IMR-90 (cell line): ENCODE data around the gene LMBR1L. TPM values are rescaled to one million over a fixed set of nuclear protein-coding genes. Genes with fewer than 3 reads are reported as not detected.

Experiments
- ATAC-seq: fragments of 200-7000 bp; cut with Tn5 transposase; 2 replicates; pipeline ENCODE4 v1.9.1; 2020; ENCODE audit warnings: low read depth, mild to moderate bottlenecking, moderate library complexity
- BruUV-seq: library from RNA; stranded (reverse); fragments of 400-500 nt; replicated peaks from 2 replicates; lab custom pipeline; 2021; lab: Mats Ljungman, UMichigan
- CTCF ChIA-PET: fragments of 300-600 bp; formaldehyde crosslinking; extraction: SDS; loops from one replicate; lab custom pipeline; 2021; ENCODE audit warnings: antibody characterized with exemption; lab: Yijun Ruan, JAX
- POLR2A ChIA-PET: fragments of 300-600 bp; sonication (Branson Sonifier 250); formaldehyde crosslinking; loops from one replicate; lab custom pipeline; 2022; ENCODE audit warnings: antibody characterized with exemption; ENCODE audit not compliant: unreplicated experiment; lab: Charles Lee
- DNase-seq: peaks from one replicate; pipeline ENCODE4 v3.0.0; 2013
- H2AFZ ChIP-seq: replicated peaks from 2 replicates; pipeline ENCODE3; 2013; ENCODE audit warnings: low read length, mild to moderate bottlenecking; ENCODE audit not compliant: poor library complexity
- H2AK5ac ChIP-seq: 2 replicates; pipeline ENCODE4 v1.6.1; 2013; ENCODE audit warnings: low read depth, low read length, inconsistent platforms
- H2AK9ac ChIP-seq: replicated peaks from 2 replicates; pipeline ENCODE3; 2013; ENCODE audit warnings: mild to moderate bottlenecking, low read depth, low read length, moderate library complexity; ENCODE audit not compliant: poor library complexity
- H2BK120ac ChIP-seq: 2 replicates; pipeline ENCODE4 v1.6.1; 2013; ENCODE audit warnings: low read depth, low read length, inconsistent platforms
- H2BK15ac ChIP-seq: 3 replicates; pipeline ENCODE4 v1.6.1; 2013; ENCODE audit warnings: low read depth, low read length, inconsistent platforms
- H2BK20ac ChIP-seq: 2 replicates; pipeline ENCODE4 v1.6.1; 2013; ENCODE audit warnings: low read depth, mild to moderate bottlenecking, inconsistent platforms, low read length, moderate library complexity
- H2BK5ac ChIP-seq: 2 replicates; pipeline ENCODE4 v1.6.1; 2013; ENCODE audit warnings: mild to moderate bottlenecking, low read depth, low read length, inconsistent platforms; ENCODE audit not compliant: poor library complexity, severe bottlenecking
- H3K14ac ChIP-seq: replicated peaks from 2 replicates; pipeline ENCODE4 v1.6.1; 2013; ENCODE audit warnings: low read depth, low read length, inconsistent platforms
- H3K18ac ChIP-seq: 2 replicates; pipeline ENCODE4 v1.6.1; 2013; ENCODE audit warnings: low read depth, low read length, control low read depth
- H3K23ac ChIP-seq: 2 replicates; pipeline ENCODE4 v1.6.1; 2013; ENCODE audit warnings: low read depth, low read length, inconsistent platforms
- H3K27ac ChIP-seq: 2 replicates; pipeline ENCODE4 v1.5.1; 2013; ENCODE audit warnings: mild to moderate bottlenecking, control low read depth, low read length; ENCODE audit not compliant: insufficient read depth
- H3K27me3 ChIP-seq: 2 replicates; pipeline ENCODE4 v1.6.1; 2013; ENCODE audit warnings: low read length; ENCODE audit not compliant: control insufficient read depth, insufficient read depth
- H3K36me3 ChIP-seq: 2 replicates; pipeline ENCODE4 v1.6.1; 2013; ENCODE audit warnings: low read length, mixed read lengths; ENCODE audit not compliant: control insufficient read depth, insufficient read depth
- H3K4ac ChIP-seq: 2 replicates; pipeline ENCODE4 v1.6.1; 2013; ENCODE audit warnings: low read depth, low read length, inconsistent platforms
- H3K4me1 ChIP-seq: 2 replicates; pipeline ENCODE4 v1.6.1; 2013; ENCODE audit warnings: low read length, mixed read lengths; ENCODE audit not compliant: control insufficient read depth, insufficient read depth
- H3K4me2 ChIP-seq: 2 replicates; pipeline ENCODE4 v1.6.1; 2013; ENCODE audit warnings: low read depth, mild to moderate bottlenecking, control low read depth, low read length, moderate library complexity
- H3K4me3 ChIP-seq: 2 replicates; pipeline ENCODE4 v1.5.1; 2013; ENCODE audit warnings: low read depth, mild to moderate bottlenecking, control low read depth, low read length, moderate library complexity; ENCODE audit not compliant: insufficient read depth
- H3K56ac ChIP-seq: 2 replicates; pipeline ENCODE4 v1.6.1; 2013; ENCODE audit warnings: low read length, inconsistent platforms; ENCODE audit not compliant: insufficient read depth; ENCODE audit errors: extremely low read depth
- H3K79me1 ChIP-seq, 2 experiments: 2 replicates each; pipeline ENCODE4 v1.6.1; 2013; ENCODE audit warnings: low read length in 2 of 2, inconsistent platforms in 1 of 2, low read depth in 1 of 2
- H3K9ac ChIP-seq: 2 replicates; pipeline ENCODE4 v1.6.1; 2013; ENCODE audit warnings: low read depth, low read length, control low read depth
- H3K9me1 ChIP-seq: 2 replicates; pipeline ENCODE4 v1.6.1; 2013; ENCODE audit warnings: low read length, inconsistent platforms; ENCODE audit not compliant: insufficient read depth
- H3K9me3 ChIP-seq: 2 replicates; pipeline ENCODE4 v1.6.1; 2013; ENCODE audit warnings: low read length; ENCODE audit not compliant: control insufficient read depth, insufficient read depth
- H4K20me1 ChIP-seq: 2 replicates; pipeline ENCODE4 v1.6.1; 2013; ENCODE audit warnings: low read length, inconsistent platforms; ENCODE audit not compliant: insufficient read depth
- H4K5ac ChIP-seq: 2 replicates; pipeline ENCODE4 v1.6.1; 2013; ENCODE audit warnings: mild to moderate bottlenecking, low read depth, low read length, control low read depth
- H4K8ac ChIP-seq, 2 experiments: 2 replicates each; pipeline ENCODE4 v1.6.1; 2013; ENCODE audit warnings: low read depth in 2 of 2, low read length in 2 of 2, control low read depth in 1 of 2, inconsistent platforms in 1 of 2
- H4K91ac ChIP-seq: 2 replicates; pipeline ENCODE4 v1.6.1; 2013; ENCODE audit warnings: low read depth, low read length, inconsistent platforms; ENCODE audit not compliant: insufficient read depth
- CEBPB ChIP-seq: IDR thresholded peaks from 2 replicates; pipeline ENCODE4 v1.6.1; 2012; ENCODE audit warnings: low read depth, low read length, improper control_type of control experiment
- CHD1 ChIP-seq: IDR thresholded peaks from 2 replicates; pipeline ENCODE4 v1.6.1; 2012; ENCODE audit warnings: low read depth, low read length, improper control_type of control experiment
- WGBS, 2 experiments: methylation state at CpG; one replicate each; pipeline versions ENCODE4 v1.1.5 to v1.1.7; 2013; ENCODE audit warnings: missing lambda C conversion rate in 2 of 2; ENCODE audit not compliant: insufficient read length in 1 of 2; ENCODE audit errors: extremely low coverage in 2 of 2; 5-methylcytosine and 5-hydroxymethylcytosine counted together
- dilution Hi-C: fragments of 300-500 bp; cut with HindIII; formaldehyde crosslinking; loops from one replicate; pipeline ENCODE4 v1.14.3; 2018; ENCODE audit warnings: low sequenced_read_pairs; ENCODE audit not compliant: unreplicated experiment
- in situ Hi-C: fragments of 300-500 bp; cut with MboI; formaldehyde crosslinking; loops from 3 replicates; pipeline ENCODE4 v1.14.3; 2019; ENCODE audit warnings: low sequenced_read_pairs, inconsistent platforms, mixed read lengths
- intact Hi-C: fragments of 100-400 bp; cut with micrococcal nuclease; formaldehyde crosslinking; loops from 2 replicates; pipeline ENCODE4 v1.10.0; 2022
- polyA plus RNA-seq, 3 experiments: library from polyadenylated mRNA; depleted of rRNA; stranded (reverse); fragments of >200 nt; gene quantifications; 2 replicates each; pipeline ENCODE4 v1.2.3, GENCODE V29; 2012; ENCODE audit warnings: low replicate concordance in 1 of 3
- total RNA-seq: library from RNA; depleted of rRNA; stranded (reverse); fragments of >200 nt; gene quantifications from 2 replicates; pipeline ENCODE4 v1.2.3, GENCODE V29; 2012

Gene LMBR1L
- total and polyA plus RNA-seq, 2 of the 4 experiments (the other 2 are of a cell fraction), result 33.0 to 44.6 TPM

DNA sequence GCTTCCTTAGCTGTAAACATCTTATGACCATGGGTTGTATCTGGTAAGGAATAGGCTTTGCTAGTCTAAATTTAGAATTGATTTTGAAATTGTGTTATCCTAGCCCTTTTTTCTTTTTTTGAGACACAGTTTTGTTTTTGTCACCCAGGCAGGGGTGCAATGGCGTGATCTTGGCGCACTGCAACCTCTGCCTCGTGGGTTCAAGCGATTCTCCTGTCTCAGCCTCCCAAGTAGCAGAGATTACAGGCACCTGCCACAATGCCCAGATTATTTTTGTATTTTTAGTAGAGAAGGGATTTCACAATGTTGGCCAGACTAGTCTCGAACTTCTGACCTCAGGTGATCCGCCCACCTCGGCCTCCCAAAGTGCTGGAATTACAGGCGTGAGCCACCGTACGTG, 22.9 kb upstream of the LMBR1L start:
- H4K20me1 ChIP-seq, result peaks cover 25% of the 10 kb centered on the region
- no peak overlapping the region for H2AFZ ChIP-seq
- no peak overlapping the region for H2BK15ac ChIP-seq
- H3K56ac ChIP-seq, result no peak overlapping the region
- H2BK20ac ChIP-seq, result no peak overlapping the region
- in situ Hi-C loops, result loop anchor here (10.0 kb wide), 1 partner anchor 51 kb away; the partner anchor contains the start of gene TUBA1A
- no peak overlapping the region for H3K4me3 ChIP-seq
- H3K79me1 ChIP-seq, result peaks cover 6 to 40% of the 10 kb centered on the region in 2 experiments
- no peak overlapping the region for H3K4me2 ChIP-seq
- no peak overlapping the region for H3K9ac ChIP-seq
- H3K9me1 ChIP-seq, result no peaks in the 10 kb centered on the region
- BruUV-seq, result no TSS peak
- peaks cover 17% of the 10 kb centered on the region for H3K36me3 ChIP-seq
- H4K91ac ChIP-seq, result no peak overlapping the region
- ChIA-PET POLR2A (no interaction called here), CTCF (interaction anchor here (0.9 to 1.0 kb wide), 2 partner anchors 69 to 101 kb away, joined by 3 to 4 read pairs; no protein-coding TSS in a partner anchor)
- no peak for TF ChIP-seq CHD1
- no peak for TF ChIP-seq CEBPB
- H3K27me3 ChIP-seq, result no peaks in the 10 kb centered on the region
- no peak overlapping the region for H3K4ac ChIP-seq
- H3K14ac ChIP-seq, result no peak overlapping the region
- H3K27ac ChIP-seq, result no peak overlapping the region
- no peak overlapping the region for H3K23ac ChIP-seq
- no CpG with 5 or more reads among the region's 10 CpGs for WGBS, 2 experiments
- ATAC-seq (no peak), DNase-seq (no peak)
- no peaks in the 10 kb centered on the region for H3K9me3 ChIP-seq
- dilution Hi-C loops, result no loop called here
- H2AK5ac ChIP-seq, result no peak overlapping the region
- no peak overlapping the region for H4K8ac ChIP-seq
- no peak overlapping the region for H2BK120ac ChIP-seq
- no peak overlapping the region for H4K5ac ChIP-seq
- intact Hi-C loops, result loop anchor here (10.0 kb wide), 1 partner anchor 131 kb away; the partner anchor contains the start of gene TUBA1C
- no peak overlapping the region for H2BK5ac ChIP-seq
- no peak overlapping the region for H2AK9ac ChIP-seq
- H3K18ac ChIP-seq, result no peak overlapping the region
- H3K4me1 ChIP-seq, result peaks cover 7% of the 10 kb centered on the region
